Activated CD4-positive, alpha-beta T cell treated with anti-CD3 and anti-CD28 coated beads for 24 hours (primary cell): Measurements from ENCODE around the gene ZNF24.

Experiments
- DNase-seq, 2 donors: peaks; one replicate each; pipeline ENCODE4 v3.0.0-alpha.2; 2020; ENCODE audit warnings: low read depth in 2 of 2

The ZNF24 gene

GRCh38 chr18:35343936-35344735, at the start of gene ZNF24:
ZNF24 (minus strand) TSS chr18:35344420; CDS start chr18:35340650, 3,770 bp downstream.
- DNase-seq: peak; percentile 86 to 89

GRCh38 chr18:35393716-35394115, 49.5 kb upstream of the ZNF24 start:
- DNase-seq: no peak

GRCh38 chr18:35392375-35392774, 48.2 kb upstream of the ZNF24 start:
- no peak for DNase-seq

GRCh38 chr18:35390951-35391700, 46.9 kb upstream of the ZNF24 start:
- no peak for DNase-seq

GRCh38 chr18:35389095-35389618, 44.9 kb upstream of the ZNF24 start:
- no peak for DNase-seq

- no peak for DNase-seq
These were observed 42.9 kb upstream of the ZNF24 start for GRCh38 chr18:35387152-35387571.

- DNase-seq: peak; percentile 21 to 46
These were observed 42.4 kb upstream of the ZNF24 start for GRCh38 chr18:35386600-35387100.

- DNase-seq: no peak
These were observed 38.9 kb upstream of the ZNF24 start for GRCh38 chr18:35383136-35383535.

- no peak for DNase-seq
These were observed 35.2 kb upstream of the ZNF24 start for GRCh38 chr18:35379421-35379820.

- no peak for DNase-seq
These were observed 34.3 kb upstream of the ZNF24 start for GRCh38 chr18:35378574-35378896.

GRCh38 chr18:35377875-35378573, 33.8 kb upstream of the ZNF24 start:
- DNase-seq: no peak

- peak; percentile 50 to 58 for DNase-seq
These were observed 32.8 kb upstream of the ZNF24 start, which contains the start of gene ZNF396 for GRCh38 chr18:35376742-35377695. ZNF396 (minus strand) TSS chr18:35377337; CDS start chr18:35374292, 3,045 bp downstream.

GRCh38 chr18:35376393-35376741, 32.1 kb upstream of the ZNF24 start:
- peak in 1 of 2 donors; percentile 6 for DNase-seq

- DNase-seq: no peak
These were observed 30.5 kb upstream of the ZNF24 start for GRCh38 chr18:35374708-35375107.

GRCh38 chr18:35371412-35372195, 27.4 kb upstream of the ZNF24 start:
- no peak for DNase-seq

GRCh38 chr18:35369126-35369525, 24.9 kb upstream of the ZNF24 start:
- no peak for DNase-seq

- DNase-seq: no peak
These were observed 24.4 kb upstream of the ZNF24 start for GRCh38 chr18:35368595-35368994.

GRCh38 chr18:35362531-35362930, 18.3 kb upstream of the ZNF24 start:
- DNase-seq: no peak

GRCh38 chr18:35361570-35362321, 17.5 kb upstream of the ZNF24 start:
- DNase-seq: no peak
